IMR-90 (cell line): ENCODE measurements around the gene CTIF. TPM values are rescaled to one million over a fixed set of nuclear protein-coding genes. Genes with fewer than 3 reads are reported as not detected.
A peak's percentile ranks its signal among the peaks of the same experiment; 100 is the strongest.
"Not testable (repeated sequence)": the region's sequence is repeated elsewhere in the genome, so short reads cannot be mapped to it uniquely, and the experiment has no call there.

Source experiments
- ATAC-seq: fragments of 200-7000 bp; cut with Tn5 transposase; 2 replicates; pipeline ENCODE4 v1.9.1; 2020; ENCODE audit warnings: low read depth, mild to moderate bottlenecking, moderate library complexity
- BruUV-seq: library from RNA; stranded (reverse); fragments of 400-500 nt; replicated peaks from 2 replicates; lab custom pipeline; 2021; lab: Mats Ljungman, UMichigan
- CTCF ChIA-PET: fragments of 300-600 bp; formaldehyde crosslinking; extraction: SDS; loops from one replicate; lab custom pipeline; 2021; ENCODE audit warnings: antibody characterized with exemption; lab: Yijun Ruan, JAX
- POLR2A ChIA-PET: fragments of 300-600 bp; sonication (Branson Sonifier 250); formaldehyde crosslinking; loops from one replicate; lab custom pipeline; 2022; ENCODE audit warnings: antibody characterized with exemption; ENCODE audit not compliant: unreplicated experiment; lab: Charles Lee
- DNase-seq: peaks from one replicate; pipeline ENCODE4 v3.0.0; 2013
- H2AFZ ChIP-seq: replicated peaks from 2 replicates; pipeline ENCODE3; 2013; ENCODE audit warnings: low read length, mild to moderate bottlenecking; ENCODE audit not compliant: poor library complexity
- H2AK5ac ChIP-seq: 2 replicates; pipeline ENCODE4 v1.6.1; 2013; ENCODE audit warnings: low read depth, low read length, inconsistent platforms
- H2AK9ac ChIP-seq: replicated peaks from 2 replicates; pipeline ENCODE3; 2013; ENCODE audit warnings: mild to moderate bottlenecking, low read depth, low read length, moderate library complexity; ENCODE audit not compliant: poor library complexity
- H2BK120ac ChIP-seq: 2 replicates; pipeline ENCODE4 v1.6.1; 2013; ENCODE audit warnings: low read depth, low read length, inconsistent platforms
- H2BK15ac ChIP-seq: 3 replicates; pipeline ENCODE4 v1.6.1; 2013; ENCODE audit warnings: low read depth, low read length, inconsistent platforms
- H2BK20ac ChIP-seq: 2 replicates; pipeline ENCODE4 v1.6.1; 2013; ENCODE audit warnings: low read depth, mild to moderate bottlenecking, inconsistent platforms, low read length, moderate library complexity
- H2BK5ac ChIP-seq: 2 replicates; pipeline ENCODE4 v1.6.1; 2013; ENCODE audit warnings: mild to moderate bottlenecking, low read depth, low read length, inconsistent platforms; ENCODE audit not compliant: poor library complexity, severe bottlenecking
- H3K14ac ChIP-seq: replicated peaks from 2 replicates; pipeline ENCODE4 v1.6.1; 2013; ENCODE audit warnings: low read depth, low read length, inconsistent platforms
- H3K18ac ChIP-seq: 2 replicates; pipeline ENCODE4 v1.6.1; 2013; ENCODE audit warnings: low read depth, low read length, control low read depth
- H3K23ac ChIP-seq: 2 replicates; pipeline ENCODE4 v1.6.1; 2013; ENCODE audit warnings: low read depth, low read length, inconsistent platforms
- H3K27ac ChIP-seq: 2 replicates; pipeline ENCODE4 v1.5.1; 2013; ENCODE audit warnings: mild to moderate bottlenecking, control low read depth, low read length; ENCODE audit not compliant: insufficient read depth
- H3K27me3 ChIP-seq: 2 replicates; pipeline ENCODE4 v1.6.1; 2013; ENCODE audit warnings: low read length; ENCODE audit not compliant: control insufficient read depth, insufficient read depth
- H3K36me3 ChIP-seq: 2 replicates; pipeline ENCODE4 v1.6.1; 2013; ENCODE audit warnings: low read length, mixed read lengths; ENCODE audit not compliant: control insufficient read depth, insufficient read depth
- H3K4ac ChIP-seq: 2 replicates; pipeline ENCODE4 v1.6.1; 2013; ENCODE audit warnings: low read depth, low read length, inconsistent platforms
- H3K4me1 ChIP-seq: 2 replicates; pipeline ENCODE4 v1.6.1; 2013; ENCODE audit warnings: low read length, mixed read lengths; ENCODE audit not compliant: control insufficient read depth, insufficient read depth
- H3K4me2 ChIP-seq: 2 replicates; pipeline ENCODE4 v1.6.1; 2013; ENCODE audit warnings: low read depth, mild to moderate bottlenecking, control low read depth, low read length, moderate library complexity
- H3K4me3 ChIP-seq: 2 replicates; pipeline ENCODE4 v1.5.1; 2013; ENCODE audit warnings: low read depth, mild to moderate bottlenecking, control low read depth, low read length, moderate library complexity; ENCODE audit not compliant: insufficient read depth
- H3K56ac ChIP-seq: 2 replicates; pipeline ENCODE4 v1.6.1; 2013; ENCODE audit warnings: low read length, inconsistent platforms; ENCODE audit not compliant: insufficient read depth; ENCODE audit errors: extremely low read depth
- H3K79me1 ChIP-seq, 2 experiments: 2 replicates each; pipeline ENCODE4 v1.6.1; 2013; ENCODE audit warnings: low read length in 2 of 2, inconsistent platforms in 1 of 2, low read depth in 1 of 2
- H3K9ac ChIP-seq: 2 replicates; pipeline ENCODE4 v1.6.1; 2013; ENCODE audit warnings: low read depth, low read length, control low read depth
- H3K9me1 ChIP-seq: 2 replicates; pipeline ENCODE4 v1.6.1; 2013; ENCODE audit warnings: low read length, inconsistent platforms; ENCODE audit not compliant: insufficient read depth
- H3K9me3 ChIP-seq: 2 replicates; pipeline ENCODE4 v1.6.1; 2013; ENCODE audit warnings: low read length; ENCODE audit not compliant: control insufficient read depth, insufficient read depth
- H4K20me1 ChIP-seq: 2 replicates; pipeline ENCODE4 v1.6.1; 2013; ENCODE audit warnings: low read length, inconsistent platforms; ENCODE audit not compliant: insufficient read depth
- H4K5ac ChIP-seq: 2 replicates; pipeline ENCODE4 v1.6.1; 2013; ENCODE audit warnings: mild to moderate bottlenecking, low read depth, low read length, control low read depth
- H4K8ac ChIP-seq, 2 experiments: 2 replicates each; pipeline ENCODE4 v1.6.1; 2013; ENCODE audit warnings: low read depth in 2 of 2, low read length in 2 of 2, control low read depth in 1 of 2, inconsistent platforms in 1 of 2
- H4K91ac ChIP-seq: 2 replicates; pipeline ENCODE4 v1.6.1; 2013; ENCODE audit warnings: low read depth, low read length, inconsistent platforms; ENCODE audit not compliant: insufficient read depth
- CEBPB ChIP-seq: IDR thresholded peaks from 2 replicates; pipeline ENCODE4 v1.6.1; 2012; ENCODE audit warnings: low read depth, low read length, improper control_type of control experiment
- RCOR1 ChIP-seq: IDR thresholded peaks from 2 replicates; pipeline ENCODE4 v1.6.1; 2012; ENCODE audit warnings: mild to moderate bottlenecking, low read length, improper control_type of control experiment; ENCODE audit not compliant: insufficient replicate concordance
- WGBS, 2 experiments: methylation state at CpG; one replicate each; pipeline versions ENCODE4 v1.1.5 to v1.1.7; 2013; ENCODE audit warnings: missing lambda C conversion rate in 2 of 2; ENCODE audit not compliant: insufficient read length in 1 of 2; ENCODE audit errors: extremely low coverage in 2 of 2; 5-methylcytosine and 5-hydroxymethylcytosine counted together
- dilution Hi-C: fragments of 300-500 bp; cut with HindIII; formaldehyde crosslinking; loops from one replicate; pipeline ENCODE4 v1.14.3; 2018; ENCODE audit warnings: low sequenced_read_pairs; ENCODE audit not compliant: unreplicated experiment
- in situ Hi-C: fragments of 300-500 bp; cut with MboI; formaldehyde crosslinking; loops from 3 replicates; pipeline ENCODE4 v1.14.3; 2019; ENCODE audit warnings: low sequenced_read_pairs, inconsistent platforms, mixed read lengths
- intact Hi-C: fragments of 100-400 bp; cut with micrococcal nuclease; formaldehyde crosslinking; loops from 2 replicates; pipeline ENCODE4 v1.10.0; 2022
- polyA plus RNA-seq, 3 experiments: library from polyadenylated mRNA; depleted of rRNA; stranded (reverse); fragments of >200 nt; gene quantifications; 2 replicates each; pipeline ENCODE4 v1.2.3, GENCODE V29; 2012; ENCODE audit warnings: low replicate concordance in 1 of 3
- total RNA-seq: library from RNA; depleted of rRNA; stranded (reverse); fragments of >200 nt; gene quantifications from 2 replicates; pipeline ENCODE4 v1.2.3, GENCODE V29; 2012

Gene CTIF
- total and polyA plus RNA-seq, 2 of the 4 experiments (the other 2 are of a cell fraction): 25.1 to 57.0 TPM

GRCh38 chr18:48504819-48505218 is 34.0 kb upstream of the CTIF start:
- no peak overlapping the region for H2AK5ac ChIP-seq
- H4K8ac ChIP-seq: no peak overlapping the region
- no peak overlapping the region for H3K9ac ChIP-seq
- no peak overlapping the region for H2BK15ac ChIP-seq
- H3K4me2 ChIP-seq: no peak overlapping the region
- no peaks in the 10 kb centered on the region for H3K4me1 ChIP-seq
- H3K9me1 ChIP-seq: no peaks in the 10 kb centered on the region
- no peak overlapping the region for H4K91ac ChIP-seq
- H3K4ac ChIP-seq: no peak overlapping the region
- no peak overlapping the region for H2BK120ac ChIP-seq
- no peak overlapping the region for H2BK20ac ChIP-seq
- TF ChIP-seq RCOR1 (no peak), CEBPB (peak; percentile 91)
- no peak overlapping the region for H3K18ac ChIP-seq
- H3K27me3 ChIP-seq: no peaks in the 10 kb centered on the region; the same call in 1 of the 2 replicates
- H2AFZ ChIP-seq: no peak overlapping the region
- no peaks in the 10 kb centered on the region for H4K20me1 ChIP-seq
- ChIA-PET CTCF (no interaction called here), POLR2A (no interaction called here)
- intact Hi-C loops (no loop called here), dilution Hi-C loops (no loop called here), in situ Hi-C loops (no loop called here)
- ATAC-seq (no peak), DNase-seq (no peak)
- H3K79me1 ChIP-seq: no peaks in the 10 kb centered on the region
- no peak overlapping the region for H3K27ac ChIP-seq
- no peak overlapping the region for H4K5ac ChIP-seq
- H2AK9ac ChIP-seq: no peak overlapping the region
- no peak overlapping the region for H3K14ac ChIP-seq
- BruUV-seq: no TSS peak
- no peak overlapping the region for H3K23ac ChIP-seq
- no peak overlapping the region for H3K4me3 ChIP-seq
- no peak overlapping the region for H2BK5ac ChIP-seq
- H3K9me3 ChIP-seq: peaks cover 2% of the 10 kb centered on the region; the same call in 1 of the 2 replicates
- H3K36me3 ChIP-seq: no peaks in the 10 kb centered on the region
- no peak overlapping the region for H3K56ac ChIP-seq

GRCh38 chr18:48506983-48507568 is 31.8 kb upstream of the CTIF start:
- H2AK9ac ChIP-seq, POLR2A ChIA-PET, H3K56ac ChIP-seq, dilution Hi-C loops, H2AFZ ChIP-seq, CTCF ChIA-PET, H2BK20ac ChIP-seq, H2BK15ac ChIP-seq, H4K20me1 ChIP-seq, H4K8ac ChIP-seq, H3K9ac ChIP-seq, H4K5ac ChIP-seq, H3K14ac ChIP-seq, H3K18ac ChIP-seq, H3K9me3 ChIP-seq, H3K79me1 ChIP-seq, DNase-seq, intact Hi-C loops, H3K9me1 ChIP-seq, H2BK5ac ChIP-seq, ATAC-seq, BruUV-seq, H3K36me3 ChIP-seq, H3K4me3 ChIP-seq, H3K27ac ChIP-seq, H2BK120ac ChIP-seq, H3K4ac ChIP-seq, in situ Hi-C loops, H3K23ac ChIP-seq, H3K4me1 ChIP-seq, H2AK5ac ChIP-seq, H4K91ac ChIP-seq, H3K4me2 ChIP-seq, H3K27me3 ChIP-seq: not testable (repeated sequence)
- no CpG with 5 or more reads among the region's 1 CpG for WGBS, 2 experiments
